Measurements from ENCODE around the gene ITGA8. TPM values are rescaled to one million over a fixed set of nuclear protein-coding genes. Genes with fewer than 3 reads are reported as not detected.
A peak's percentile ranks its signal among the peaks of the same experiment; 100 is the strongest.

Gene ITGA8
- total RNA-seq, 4 donors from 2014 or later = 1.6 to 8.2 (median 4.2) TPM

- intact Hi-C loops (cut with DNase I; ENCODE audit: low total_unique reads) = no loop called here
- H3K4me3 ChIP-seq (ENCODE audit: low read depth, poor library complexity, severe bottlenecking) = no peak overlapping the region
- TF ChIP-seq CTCF (IDR thresholded peaks at IDR 0.05) = no peak
- no peak for TF ChIP-seq POLR2A (IDR thresholded peaks at IDR 0.05)
- WGBS, 2 donors = 41 to 54% methylated on average over 7 of the region's 7 CpGs
- DNase-seq (ENCODE audit: low spot score in 2 of 2) = peak in 1 of 2 donors; percentile 23
Measured at GRCh38 chr10:15744217-15744865, 24.6 kb upstream of the ITGA8 start.

DNA sequence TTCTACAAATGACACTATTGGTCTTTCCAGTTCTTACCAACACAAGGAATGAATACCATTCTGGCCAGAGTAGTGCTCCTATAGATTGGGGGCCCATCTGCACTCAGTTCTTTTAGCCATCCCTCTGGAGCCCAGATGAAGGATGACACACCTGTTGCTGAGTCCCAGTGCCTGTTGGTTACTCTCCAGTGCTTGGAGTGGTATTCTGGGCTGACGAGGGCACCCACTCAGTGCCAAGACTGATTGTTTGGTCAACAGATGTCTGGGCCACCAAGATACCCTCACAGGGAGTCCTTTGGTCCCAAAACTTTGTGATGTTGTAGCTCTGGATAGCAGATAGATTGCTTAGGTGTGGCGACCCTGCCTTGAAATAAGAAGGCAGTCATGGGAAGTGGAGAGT lies 23.7 kb upstream of the ITGA8 start:
- 75 to 81% methylated on average over 2 of the region's 2 CpGs for WGBS, 2 donors
- DNase-seq (ENCODE audit: low spot score in 2 of 2) = no peak
- no peak overlapping the region for H3K4me3 ChIP-seq (ENCODE audit: low read depth, poor library complexity, severe bottlenecking)
- TF ChIP-seq CTCF (IDR thresholded peaks at IDR 0.05) (no peak), POLR2A (IDR thresholded peaks at IDR 0.05) (no peak)
- intact Hi-C loops (cut with DNase I; ENCODE audit: low total_unique reads) = no loop called here

DNA sequence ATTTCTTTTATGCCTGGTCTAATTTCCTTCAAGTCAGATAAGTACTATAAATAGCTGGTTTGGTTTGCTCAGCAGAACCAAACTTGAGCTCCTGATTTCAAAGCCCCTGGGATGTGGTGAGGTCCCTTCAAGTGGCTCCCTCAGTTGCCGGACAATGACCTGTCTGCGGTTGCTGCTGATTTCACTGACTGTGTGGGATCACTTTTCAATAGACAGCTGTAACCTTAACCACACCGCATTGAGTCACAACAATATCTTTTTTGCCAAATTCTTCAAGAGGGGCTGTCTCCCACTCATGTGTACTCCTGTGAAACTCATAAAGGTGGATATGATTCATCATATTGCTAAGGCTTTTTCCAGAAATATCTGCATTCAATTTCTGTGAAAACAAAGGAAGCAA lies 23.1 kb upstream of the ITGA8 start:
- TF ChIP-seq CTCF (IDR thresholded peaks at IDR 0.05) = no peak
- TF ChIP-seq POLR2A (IDR thresholded peaks at IDR 0.05) = no peak
- intact Hi-C loops (cut with DNase I; ENCODE audit: low total_unique reads) = no loop called here
- WGBS, 2 donors = 90% methylated on average over 3 of the region's 3 CpGs
- no peak for DNase-seq (ENCODE audit: low spot score in 2 of 2)
- H3K4me3 ChIP-seq (ENCODE audit: low read depth, poor library complexity, severe bottlenecking) = no peak overlapping the region

GRCh38 chr10:15742102-15742501 lies 22.4 kb upstream of the ITGA8 start:
- 46 to 52% methylated on average over 5 of the region's 5 CpGs for WGBS, 2 donors
- DNase-seq (ENCODE audit: low spot score in 2 of 2) = no peak
- intact Hi-C loops (cut with DNase I; ENCODE audit: low total_unique reads) = no loop called here
- no peak overlapping the region for H3K4me3 ChIP-seq (ENCODE audit: low read depth, poor library complexity, severe bottlenecking)
- TF ChIP-seq POLR2A (IDR thresholded peaks at IDR 0.05) (no peak), CTCF (IDR thresholded peaks at IDR 0.05) (no peak)

GRCh38 chr10:15741581-15741980 lies 21.9 kb upstream of the ITGA8 start:
- DNase-seq (ENCODE audit: low spot score in 2 of 2) = no peak
- TF ChIP-seq POLR2A (IDR thresholded peaks at IDR 0.05) = no peak
- 91 to 95% methylated on average over 5 of the region's 5 CpGs for WGBS, 2 donors
- no peak overlapping the region for H3K4me3 ChIP-seq (ENCODE audit: low read depth, poor library complexity, severe bottlenecking)
- intact Hi-C loops (cut with DNase I; ENCODE audit: low total_unique reads) = no loop called here

DNA sequence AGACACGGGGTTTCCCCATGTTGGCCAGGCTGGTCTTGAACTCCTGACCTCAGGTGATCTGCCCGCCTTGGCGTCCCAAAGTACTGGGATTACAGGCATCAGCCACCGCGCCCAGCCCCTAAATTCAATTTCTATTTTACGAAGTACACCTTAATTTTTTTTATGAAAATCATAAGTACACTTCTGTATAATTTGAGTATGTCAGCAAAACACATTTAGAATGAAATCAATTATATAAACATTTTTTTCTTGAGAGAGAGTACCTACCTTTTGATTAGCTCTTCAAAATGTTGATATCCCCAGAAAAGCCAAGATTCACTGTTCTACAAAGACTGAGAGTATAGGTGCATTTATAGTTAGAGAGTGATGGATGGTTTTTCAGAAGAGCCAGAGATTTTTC lies 20.5 kb upstream of the ITGA8 start:
- DNase-seq (ENCODE audit: low spot score in 2 of 2) = no peak
- H3K4me3 ChIP-seq (ENCODE audit: low read depth, poor library complexity, severe bottlenecking) = no peak overlapping the region
- WGBS, 2 donors = 92 to 94% methylated on average over 6 of the region's 6 CpGs
- TF ChIP-seq CTCF (IDR thresholded peaks at IDR 0.05) (no peak), POLR2A (IDR thresholded peaks at IDR 0.05) (no peak)
- intact Hi-C loops (cut with DNase I; ENCODE audit: low total_unique reads) = no loop called here
